Measurements from ENCODE around the gene ZSCAN5A. TPM values are rescaled to one million over a fixed set of nuclear protein-coding genes. Genes with fewer than 3 reads are reported as not detected.
A peak's percentile ranks its signal among the peaks of the same experiment; 100 is the strongest.
"Not testable (repeated sequence)": the region's sequence is repeated elsewhere in the genome, so short reads cannot be mapped to it uniquely, and the experiment has no call there.

ZSCAN5A gene
- total RNA-seq, 2 experiments from 2014 or later: 14.4 to 19.2 TPM

- Histone ChIP-seq H3K4me1 (ENCODE audit: insufficient read depth, low read length, poor library complexity, severe bottlenecking) (no peaks in the 10 kb centered on the region), H3K4me2 (ENCODE audit: low read length) (no peak overlapping the region), H4K20me1 (ENCODE audit: insufficient read depth, low read length) (no peaks in the 10 kb centered on the region), H3K79me2 (ENCODE audit: insufficient read depth, low read depth, low read length) (no peaks in the 10 kb centered on the region), H2AFZ (ENCODE audit: low read length) (no peak overlapping the region), H3K4me3 (ENCODE audit: low read depth, low read length, poor library complexity, severe bottlenecking) (no peak overlapping the region), H3K36me3 (ENCODE audit: insufficient read depth, low read length) (0 out of 2 replicates have a peak, but pooled peaks cover 3% of the 10 kb centered on the region), H3K27ac (ENCODE audit: low read depth, low read length, poor library complexity, severe bottlenecking) (no peak overlapping the region), H3K9me2 (ENCODE audit: insufficient read depth, low read length) (no peaks in the 10 kb centered on the region), H3K9me3 (ENCODE audit: low read length) (no peaks in the 10 kb centered on the region)
- ChIA-PET CTCF (ENCODE audit: unreplicated experiment) (no interaction called here), POLR2A (no interaction called here)
- TF ChIP-seq CTCF (conservative IDR thresholded peaks at IDR 0.05; ENCODE audit: low read length) (no peak), EZH2phosphoT487 (IDR thresholded peaks at IDR 0.05; ENCODE audit: borderline replicate concordance, low read depth, low read length) (no peak)
- intact Hi-C loops (cut with micrococcal nuclease; ENCODE audit: unreplicated experiment): no loop called here
- BruUV-seq (replicated peaks): no TSS peak
- no peak for DNase-seq (ENCODE audit: low spot score)
Observed at GRCh38 chr19:56258272-56258671, 56.4 kb downstream of the ZSCAN5A start.

- intact Hi-C loops (cut with micrococcal nuclease; ENCODE audit: unreplicated experiment): loop anchor here (1.0 kb wide), 1 partner anchor 80 kb away; no protein-coding TSS in a partner anchor
- no TSS peak for BruUV-seq (replicated peaks)
- TF ChIP-seq EZH2phosphoT487 (IDR thresholded peaks at IDR 0.05; ENCODE audit: borderline replicate concordance, low read depth, low read length) (no peak), CTCF (conservative IDR thresholded peaks at IDR 0.05; ENCODE audit: low read length) (peak; percentile 74)
- Histone ChIP-seq H3K4me3 (ENCODE audit: low read depth, low read length, poor library complexity, severe bottlenecking) (no peak overlapping the region), H3K4me1 (ENCODE audit: insufficient read depth, low read length, poor library complexity, severe bottlenecking) (no peaks in the 10 kb centered on the region), H3K9me2 (ENCODE audit: insufficient read depth, low read length) (no peaks in the 10 kb centered on the region), H3K9me3 (ENCODE audit: low read length) (peaks cover 10% of the 10 kb centered on the region; the same call in 1 of the 2 replicates), H4K20me1 (ENCODE audit: insufficient read depth, low read length) (no peaks in the 10 kb centered on the region), H3K79me2 (ENCODE audit: insufficient read depth, low read depth, low read length) (no peaks in the 10 kb centered on the region), H2AFZ (ENCODE audit: low read length) (no peak overlapping the region), H3K36me3 (ENCODE audit: insufficient read depth, low read length) (no peaks in the 10 kb centered on the region; the same call in 1 of the 2 replicates), H3K27ac (ENCODE audit: low read depth, low read length, poor library complexity, severe bottlenecking) (no peak overlapping the region), H3K4me2 (ENCODE audit: low read length) (no peak overlapping the region)
- DNase-seq (ENCODE audit: low spot score): peak; percentile 69
- POLR2A ChIA-PET: interaction anchor here (0.6 to 0.9 kb wide), 2 partner anchors 38 to 80 kb away, joined by 3 read pairs; no protein-coding TSS in a partner anchor
- CTCF ChIA-PET (ENCODE audit: unreplicated experiment): interaction anchor here (1.4 kb wide), 1 partner anchor 79 kb away, joined by 5 read pairs; no protein-coding TSS in a partner anchor
Observed at GRCh38 chr19:56253737-56254136, 60.9 kb downstream of the ZSCAN5A start.

GRCh38 chr19:56252699-56253422, 61.8 kb downstream of the ZSCAN5A start:
- Histone ChIP-seq H3K27ac (ENCODE audit: low read depth, low read length, poor library complexity, severe bottlenecking) (no peak overlapping the region), H3K9me3 (ENCODE audit: low read length) (peaks cover 10% of the 10 kb centered on the region; the same call in 1 of the 2 replicates), H3K4me1 (ENCODE audit: insufficient read depth, low read length, poor library complexity, severe bottlenecking) (no peaks in the 10 kb centered on the region), H3K79me2 (ENCODE audit: insufficient read depth, low read depth, low read length) (no peaks in the 10 kb centered on the region), H3K9me2 (ENCODE audit: insufficient read depth, low read length) (no peaks in the 10 kb centered on the region), H3K4me2 (ENCODE audit: low read length) (no peak overlapping the region), H3K36me3 (ENCODE audit: insufficient read depth, low read length) (no peaks in the 10 kb centered on the region; the same call in 1 of the 2 replicates), H2AFZ (ENCODE audit: low read length) (peak overlapping the region; percentile 86), H3K4me3 (ENCODE audit: low read depth, low read length, poor library complexity, severe bottlenecking) (no peak overlapping the region), H4K20me1 (ENCODE audit: insufficient read depth, low read length) (no peaks in the 10 kb centered on the region)
- intact Hi-C loops (cut with micrococcal nuclease; ENCODE audit: unreplicated experiment): no loop called here
- BruUV-seq (replicated peaks): no TSS peak
- peak; percentile 81 for DNase-seq (ENCODE audit: low spot score)
- POLR2A ChIA-PET: no interaction called here
- CTCF ChIA-PET (ENCODE audit: unreplicated experiment): interaction anchor here (1.4 kb wide), 1 partner anchor 80 kb away, joined by 5 read pairs; no protein-coding TSS in a partner anchor
- TF ChIP-seq CTCF (conservative IDR thresholded peaks at IDR 0.05; ENCODE audit: low read length): peak; percentile 84
- TF ChIP-seq EZH2phosphoT487 (IDR thresholded peaks at IDR 0.05; ENCODE audit: borderline replicate concordance, low read depth, low read length): no peak

- H3K4me3 ChIP-seq (ENCODE audit: low read depth, low read length, poor library complexity, severe bottlenecking); H3K79me2 ChIP-seq (ENCODE audit: insufficient read depth, low read depth, low read length); H3K9me2 ChIP-seq (ENCODE audit: insufficient read depth, low read length); intact Hi-C loops (cut with micrococcal nuclease; ENCODE audit: unreplicated experiment); H2AFZ ChIP-seq (ENCODE audit: low read length); DNase-seq (ENCODE audit: low spot score); BruUV-seq (replicated peaks); POLR2A ChIA-PET; H3K4me1 ChIP-seq (ENCODE audit: insufficient read depth, low read length, poor library complexity, severe bottlenecking); H3K27ac ChIP-seq (ENCODE audit: low read depth, low read length, poor library complexity, severe bottlenecking); CTCF ChIA-PET (ENCODE audit: unreplicated experiment); H4K20me1 ChIP-seq (ENCODE audit: insufficient read depth, low read length); H3K36me3 ChIP-seq (ENCODE audit: insufficient read depth, low read length); H3K4me2 ChIP-seq (ENCODE audit: low read length): not testable (repeated sequence)
- peaks cover 10% of the 10 kb centered on the region; the same call in 1 of the 2 replicates for H3K9me3 ChIP-seq (ENCODE audit: low read length)
Observed at GRCh38 chr19:56248736-56249338, 65.8 kb downstream of the ZSCAN5A start.

Data from OCI-LY7 (cell line).